Neural cell (in vitro differentiated cells): ENCODE results near the gene SURF1. TPM values are rescaled to one million over a fixed set of nuclear protein-coding genes. Genes with fewer than 3 reads are reported as not detected.
A peak's percentile ranks its signal among the peaks of the same experiment; 100 is the strongest.

ENCODE experiments used
- H2AFZ ChIP-seq: fragments of 200-600, 300-800 bp; sonication (generic), shearing (Covaris generic); 2 replicates; pipeline ENCODE4 v1.6.0; 2014; ENCODE audit warnings: low read depth, mild to moderate bottlenecking, antibody characterized with exemption, low read length, moderate library complexity
- H3F3A ChIP-seq: fragments of 200-600 bp; shearing (Covaris generic); 2 replicates; pipeline ENCODE4 v1.6.1; 2016; ENCODE audit warnings: mild to moderate bottlenecking, moderate library complexity, mixed read lengths, antibody characterized with exemption, low read length; ENCODE audit not compliant: insufficient read depth, poor library complexity, severe bottlenecking
- H3K27ac ChIP-seq: fragments of 200-600, 300-800 bp; sonication (generic), shearing (Covaris generic); 2 replicates; pipeline ENCODE4 v1.5.1; 2014; ENCODE audit warnings: mild to moderate bottlenecking, low read length, moderate library complexity
- H3K27me3 ChIP-seq: fragments of 300-800, 200-600 bp; sonication (generic), shearing (Covaris generic); 2 replicates; pipeline ENCODE4 v1.6.0; 2014; ENCODE audit warnings: mild to moderate bottlenecking, low read depth, low read length, moderate library complexity; ENCODE audit not compliant: insufficient read depth
- H3K36me3 ChIP-seq: fragments of 300-800, 200-600 bp; sonication (generic), shearing (Covaris generic); 2 replicates; pipeline ENCODE4 v1.5.1; 2014; ENCODE audit warnings: mild to moderate bottlenecking, antibody characterized with exemption, low read length, moderate library complexity; ENCODE audit not compliant: insufficient read depth
- H3K4me2 ChIP-seq: fragments of 300-800, 200-600 bp; sonication (generic), shearing (Covaris generic); 2 replicates; pipeline ENCODE4 v1.6.0; 2014; ENCODE audit warnings: mild to moderate bottlenecking, low read length
- H3K4me3 ChIP-seq: fragments of 300-800, 200-600 bp; sonication (generic), shearing (Covaris generic); 2 replicates; pipeline ENCODE4 v1.5.1; 2014; ENCODE audit warnings: mild to moderate bottlenecking, low read length, moderate library complexity
- H3K79me2 ChIP-seq: fragments of 200-600 bp; shearing (Covaris generic); replicated peaks from 2 replicates; pipeline ENCODE4 v1.6.0; 2014; ENCODE audit warnings: mild to moderate bottlenecking, low read length, moderate library complexity; ENCODE audit not compliant: insufficient read depth
- H3K9ac ChIP-seq: fragments of 300-800, 200-600 bp; sonication (generic), shearing (Covaris generic); 2 replicates; pipeline ENCODE4 v1.6.1; 2016; ENCODE audit warnings: mild to moderate bottlenecking, low read length, mixed read lengths
- H3K9me2 ChIP-seq: fragments of 200-600 bp; shearing (Covaris generic); 2 replicates; pipeline ENCODE4 v1.6.1; 2016; ENCODE audit warnings: mild to moderate bottlenecking, low read length, mixed read lengths; ENCODE audit not compliant: insufficient read depth
- H3K9me3 ChIP-seq: fragments of 200-600, 300-800 bp; sonication (generic), shearing (Covaris generic); 2 replicates; pipeline ENCODE4 v1.6.1; 2016; ENCODE audit warnings: mild to moderate bottlenecking, mixed run types, low read length, moderate library complexity, mixed read lengths
- H4K20me1 ChIP-seq: fragments of 200-600 bp; shearing (Covaris generic); 2 replicates; pipeline ENCODE4 v1.6.1; 2016; ENCODE audit warnings: mild to moderate bottlenecking, mixed run types; ENCODE audit not compliant: insufficient read depth
- CTCF ChIP-seq: fragments of 450-650 bp; IDR thresholded peaks from 2 replicates; pipeline ENCODE4 v1.5.1; 2014; ENCODE audit warnings: antibody characterized with exemption, mild to moderate bottlenecking, moderate library complexity; ENCODE audit not compliant: poor library complexity, severe bottlenecking
- EP300 ChIP-seq: fragments of 450-650 bp; conservative IDR thresholded peaks from 2 replicates; pipeline ENCODE4 v1.6.1; 2014; ENCODE audit warnings: antibody characterized with exemption, mild to moderate bottlenecking, moderate library complexity; ENCODE audit not compliant: poor library complexity, severe bottlenecking
- EZH2 ChIP-seq: fragments of 200-600, 300-800 bp; shearing (Covaris generic), sonication (generic); IDR thresholded peaks from 2 replicates; pipeline ENCODE4 v1.6.1; 2014; ENCODE audit warnings: antibody characterized with exemption, low read length, borderline replicate concordance, mild to moderate bottlenecking; ENCODE audit not compliant: insufficient read depth, poor library complexity, severe bottlenecking
- MXI1 ChIP-seq: fragments of 450-650 bp; conservative IDR thresholded peaks from 2 replicates; pipeline ENCODE4 v1.6.1; 2014; ENCODE audit warnings: antibody characterized with exemption, mild to moderate bottlenecking; ENCODE audit not compliant: poor library complexity, severe bottlenecking
- POLR2AphosphoS5 ChIP-seq: IDR thresholded peaks from 2 replicates; pipeline ENCODE4 v1.6.1; 2012
- RAD21 ChIP-seq: fragments of 450-650 bp; conservative IDR thresholded peaks from 2 replicates; pipeline ENCODE4 v1.6.1; 2014; ENCODE audit warnings: antibody characterized with exemption, mild to moderate bottlenecking, moderate library complexity
- SMC3 ChIP-seq: fragments of 450-650 bp; conservative IDR thresholded peaks from 2 replicates; pipeline ENCODE4 v1.6.1; 2014; ENCODE audit warnings: antibody characterized with exemption, mild to moderate bottlenecking, moderate library complexity; ENCODE audit not compliant: poor library complexity
- TAF1 ChIP-seq: IDR thresholded peaks from 2 replicates; pipeline ENCODE4 v1.6.1; 2012; ENCODE audit warnings: low read depth
- polyA plus RNA-seq: library from polyadenylated mRNA; depleted of rRNA; stranded (reverse); fragments of >200 nt; gene quantifications from 2 replicates; pipeline ENCODE4 v1.2.3, GENCODE V29; 2014

SURF1 gene
- polyA plus RNA-seq, 1 donor from 2014 or later, result 32.3 TPM

- TF ChIP-seq CTCF (no peak), TAF1 (peak; percentile 20), SMC3 (no peak), MXI1 (peak; percentile 68), POLR2AphosphoS5 (peak; percentile 36), EZH2 (no peak), EP300 (peak; percentile 14), RAD21 (no peak)
- peak within 1 kb of the TSS; percentile 91 for H3K4me3 ChIP-seq
- no peaks in the 10 kb centered on the region for H3K27me3 ChIP-seq
- no peaks in the 10 kb centered on the region for H4K20me1 ChIP-seq
- no peaks in the 10 kb centered on the region for H3K36me3 ChIP-seq
- peaks cover 33% of the 10 kb centered on the region for H3K79me2 ChIP-seq
- H3F3A ChIP-seq, result no peaks in the 10 kb centered on the region
- peak within 1 kb of the TSS; percentile 49 for H3K27ac ChIP-seq
- H3K4me2 ChIP-seq, result peak within 1 kb of the TSS; percentile 99
- H3K9me3 ChIP-seq, result no peaks in the 10 kb centered on the region
- H3K9ac ChIP-seq, result peak within 1 kb of the TSS; percentile 84
- H2AFZ ChIP-seq, result peak within 1 kb of the TSS; percentile 73
- no peaks in the 10 kb centered on the region for H3K9me2 ChIP-seq
These were observed 19.7 kb upstream of the SURF1 start, which contains the start of the genes STKLD1 and SURF4 for GRCh38 chr9:133375724-133376654. STKLD1 (plus strand) TSS chr9:133376366; CDS start chr9:133376474, 108 bp downstream. SURF4 (minus strand) TSS chr9:133376060; CDS start chr9:133375969, 91 bp downstream.

GRCh38 chr9:133375116-133375723, 18.9 kb upstream of the SURF1 start:
- H3F3A ChIP-seq, result no peaks in the 10 kb centered on the region
- no peaks in the 10 kb centered on the region for H3K9me3 ChIP-seq
- no peaks in the 10 kb centered on the region for H3K9me2 ChIP-seq
- H3K27ac ChIP-seq, result peak overlapping the region; percentile 49
- H3K4me2 ChIP-seq, result peak overlapping the region; percentile 99
- H3K9ac ChIP-seq, result peak overlapping the region; percentile 84
- no peaks in the 10 kb centered on the region for H3K36me3 ChIP-seq
- no peaks in the 10 kb centered on the region for H3K27me3 ChIP-seq
- peak overlapping the region; percentile 91 for H3K4me3 ChIP-seq
- H3K79me2 ChIP-seq, result peaks cover 41% of the 10 kb centered on the region
- H4K20me1 ChIP-seq, result no peaks in the 10 kb centered on the region
- no peak overlapping the region for H2AFZ ChIP-seq
- TF ChIP-seq CTCF, result peak; percentile 29
- no peak for TF ChIP-seq POLR2AphosphoS5
